22Rv1 (cell line): ENCODE data around the gene ARHGAP29.

Experiments
- H3K27ac ChIP-seq: fragments of 450-650 bp; 2 replicates; pipeline ENCODE4 v1.5.1; 2017
- CTCF ChIP-seq: fragments of 450-650 bp; IDR thresholded peaks from 2 replicates; pipeline ENCODE4 v1.5.1; 2017; ENCODE audit warnings: mild to moderate bottlenecking
- ZFX ChIP-seq: fragments of 450-650 bp; IDR thresholded peaks from 2 replicates; pipeline ENCODE4 v1.6.1; 2017; ENCODE audit warnings: antibody characterized with exemption, borderline replicate concordance

ARHGAP29 gene

DNA sequence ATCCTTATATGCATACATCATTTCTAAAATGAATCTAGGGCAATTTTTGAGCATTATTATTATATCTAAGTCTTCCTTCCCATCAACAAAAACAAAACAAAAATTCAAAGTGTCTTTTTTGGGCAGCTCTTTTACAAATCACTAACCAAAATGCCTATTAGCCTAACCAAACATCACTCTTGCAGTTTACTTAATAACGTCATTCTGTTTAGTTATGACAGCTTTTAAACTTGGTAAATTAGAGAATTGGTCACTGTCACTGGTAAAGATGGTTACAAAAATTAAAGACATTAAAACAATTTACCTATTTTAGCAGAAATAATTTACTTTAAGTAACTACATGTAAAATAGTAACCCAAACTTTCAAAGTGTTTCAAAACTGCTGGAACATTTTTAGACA is 2.8 kb downstream of the ARHGAP29 start:
- no peak overlapping the region for H3K27ac ChIP-seq
- TF ChIP-seq ZFX (no peak), CTCF (no peak)

- TF ChIP-seq CTCF (no peak), ZFX (no peak)
- no peak overlapping the region for H3K27ac ChIP-seq
Measured at GRCh38 chr1:94231746-94232145, 5.6 kb downstream of the ARHGAP29 start.

GRCh38 chr1:94230920-94231319 is 6.5 kb downstream of the ARHGAP29 start:
- no peak overlapping the region for H3K27ac ChIP-seq
- TF ChIP-seq ZFX (no peak), CTCF (no peak)

DNA sequence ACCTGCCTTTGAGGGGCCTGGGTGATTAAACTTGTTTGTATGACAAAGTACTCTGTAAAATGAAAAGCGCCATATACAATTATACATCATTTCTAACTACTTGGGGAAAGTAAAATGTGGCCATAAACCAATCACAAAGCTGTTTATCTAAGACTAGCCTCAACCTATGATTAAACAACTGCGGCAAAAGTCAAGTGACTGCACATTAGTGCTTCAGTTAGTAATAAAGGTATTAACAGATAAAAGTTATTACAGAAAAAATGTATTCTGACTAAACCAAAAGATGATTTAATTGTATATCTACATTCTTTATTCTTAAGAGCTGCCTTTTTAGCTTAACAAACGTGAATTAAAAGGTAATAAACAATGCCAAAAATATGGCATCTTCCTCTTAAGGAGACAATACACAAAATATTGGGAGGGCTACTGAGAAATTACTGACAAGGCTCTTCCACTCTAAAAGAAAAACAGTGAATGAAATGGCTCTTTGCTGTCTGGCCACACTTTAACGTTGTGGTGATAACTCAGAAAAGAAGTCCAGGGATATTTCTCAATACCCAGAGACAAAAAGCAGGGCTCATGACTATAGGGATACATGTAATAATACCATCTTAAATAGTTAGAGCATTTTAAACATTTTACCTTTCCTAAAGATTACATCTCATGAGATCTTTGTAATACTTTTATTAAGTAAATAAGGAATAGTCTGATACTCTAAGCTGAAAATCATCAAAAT is 8.6 kb downstream of the ARHGAP29 start:
- H3K27ac ChIP-seq = no peak overlapping the region
- TF ChIP-seq CTCF (no peak), ZFX (no peak)

GRCh38 chr1:94227624-94228023 is 9.8 kb downstream of the ARHGAP29 start:
- TF ChIP-seq CTCF = no peak
- TF ChIP-seq ZFX = no peak
- no peak overlapping the region for H3K27ac ChIP-seq

- no peak for TF ChIP-seq ZFX
- no peak for TF ChIP-seq CTCF
Measured at GRCh38 chr1:94225845-94226244, 11.5 kb downstream of the ARHGAP29 start.

GRCh38 chr1:94218332-94218731 is 19.1 kb downstream of the ARHGAP29 start:
- H3K27ac ChIP-seq = no peak overlapping the region
- TF ChIP-seq CTCF = no peak
- TF ChIP-seq ZFX = no peak

More at GRCh38 chr1:94225845-94226244, 11.5 kb downstream of the ARHGAP29 start:
- H3K27ac ChIP-seq = no peak overlapping the region
